ENCODE data around the gene EVI5L.

Gene EVI5L

DNA sequence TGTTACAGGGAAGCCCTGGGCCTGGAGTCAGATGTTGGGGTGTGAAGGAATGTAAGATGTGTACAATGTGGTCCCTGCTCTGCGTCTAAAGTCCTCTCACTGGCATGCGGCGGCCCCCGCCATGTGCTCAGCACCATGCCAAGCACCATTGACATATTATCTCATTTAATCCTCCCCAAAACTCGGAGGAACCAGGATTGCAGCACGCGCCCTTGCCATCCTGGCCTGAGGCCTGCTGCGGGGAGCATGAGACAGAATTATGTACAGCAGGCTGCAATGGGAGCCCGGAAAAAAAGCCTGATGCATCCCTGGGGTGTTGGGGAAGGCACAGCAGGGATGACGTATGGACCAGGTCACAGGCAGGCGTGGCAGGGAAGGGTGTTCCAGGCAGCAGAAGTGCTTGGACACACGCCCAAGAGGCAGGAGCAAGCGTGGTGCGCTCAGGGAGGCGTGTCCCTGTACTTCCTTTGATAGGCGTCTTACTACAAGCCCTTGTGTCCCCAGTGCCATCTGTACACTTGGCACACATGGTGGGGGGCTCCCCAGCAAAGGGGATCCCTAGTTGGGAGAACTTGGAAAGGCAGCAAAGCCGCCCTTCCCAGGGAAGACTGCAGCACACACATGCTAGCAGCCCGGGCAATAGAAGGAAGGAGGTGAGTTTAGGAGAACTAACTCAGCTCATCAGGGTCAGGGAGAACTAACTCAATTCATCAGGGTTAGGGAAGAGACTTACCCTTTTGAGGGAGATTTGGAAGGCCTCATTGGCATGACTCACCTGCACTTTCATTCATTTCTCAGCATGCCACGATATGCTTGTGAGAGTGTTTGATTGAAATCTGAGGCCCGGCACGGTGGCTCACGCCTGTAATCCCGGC lies 3.4 kb downstream of the EVI5L start:
- no peak overlapping the region for H3K27ac ChIP-seq
- no peaks in the 10 kb centered on the region for H3K27me3 ChIP-seq (ENCODE audit: insufficient read depth, low read depth, severe bottlenecking)
- H3K9me3 ChIP-seq (ENCODE audit: severe bottlenecking), result no peaks in the 10 kb centered on the region
- no peaks in the 10 kb centered on the region; the same call in 1 of the 2 replicates for H3K36me3 ChIP-seq
- no peak overlapping the region for H3K4me3 ChIP-seq (ENCODE audit: low read depth, low read length)
- DNase-seq, result no peak
- TF ChIP-seq, protein P1, sequence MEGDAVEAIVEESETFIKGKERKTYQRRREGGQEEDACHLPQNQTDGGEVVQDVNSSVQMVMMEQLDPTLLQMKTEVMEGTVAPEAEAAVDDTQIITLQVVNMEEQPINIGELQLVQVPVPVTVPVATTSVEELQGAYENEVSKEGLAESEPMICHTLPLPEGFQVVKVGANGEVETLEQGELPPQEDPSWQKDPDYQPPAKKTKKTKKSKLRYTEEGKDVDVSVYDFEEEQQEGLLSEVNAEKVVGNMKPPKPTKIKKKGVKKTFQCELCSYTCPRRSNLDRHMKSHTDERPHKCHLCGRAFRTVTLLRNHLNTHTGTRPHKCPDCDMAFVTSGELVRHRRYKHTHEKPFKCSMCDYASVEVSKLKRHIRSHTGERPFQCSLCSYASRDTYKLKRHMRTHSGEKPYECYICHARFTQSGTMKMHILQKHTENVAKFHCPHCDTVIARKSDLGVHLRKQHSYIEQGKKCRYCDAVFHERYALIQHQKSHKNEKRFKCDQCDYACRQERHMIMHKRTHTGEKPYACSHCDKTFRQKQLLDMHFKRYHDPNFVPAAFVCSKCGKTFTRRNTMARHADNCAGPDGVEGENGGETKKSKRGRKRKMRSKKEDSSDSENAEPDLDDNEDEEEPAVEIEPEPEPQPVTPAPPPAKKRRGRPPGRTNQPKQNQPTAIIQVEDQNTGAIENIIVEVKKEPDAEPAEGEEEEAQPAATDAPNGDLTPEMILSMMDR (IDR thresholded peaks at IDR 0.05; ENCODE audit: low read depth, low read length), result no peak

DNA sequence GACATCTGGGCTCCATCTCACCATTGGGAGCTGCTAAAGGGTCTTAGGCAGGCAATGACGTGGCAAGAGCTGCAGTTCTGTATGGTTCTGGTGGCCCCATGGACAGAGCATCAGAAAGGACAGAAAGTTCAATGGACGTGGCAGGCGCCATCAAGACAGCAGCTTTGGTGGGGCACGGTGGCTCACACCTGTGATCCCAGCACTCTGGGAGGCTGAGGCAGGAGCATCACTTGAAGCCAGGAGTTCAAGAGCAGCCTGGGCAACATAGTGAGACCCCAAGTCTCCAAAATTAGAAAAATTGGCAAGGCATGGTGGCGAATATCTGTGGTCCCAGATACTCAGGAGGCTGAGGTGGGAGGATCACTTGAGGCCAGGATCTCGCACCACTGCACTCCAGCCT lies 9.5 kb downstream of the EVI5L start:
- no peak for DNase-seq
- Histone ChIP-seq H3K27me3 (ENCODE audit: insufficient read depth, low read depth, severe bottlenecking) (no peaks in the 10 kb centered on the region), H3K4me3 (ENCODE audit: low read depth, low read length) (no peak overlapping the region), H3K27ac (no peak overlapping the region), H3K36me3 (no peaks in the 10 kb centered on the region), H3K9me3 (ENCODE audit: severe bottlenecking) (peaks cover 2% of the 10 kb centered on the region)
- TF ChIP-seq, protein P1 (IDR thresholded peaks at IDR 0.05; ENCODE audit: low read depth, low read length), result no peak

DNA sequence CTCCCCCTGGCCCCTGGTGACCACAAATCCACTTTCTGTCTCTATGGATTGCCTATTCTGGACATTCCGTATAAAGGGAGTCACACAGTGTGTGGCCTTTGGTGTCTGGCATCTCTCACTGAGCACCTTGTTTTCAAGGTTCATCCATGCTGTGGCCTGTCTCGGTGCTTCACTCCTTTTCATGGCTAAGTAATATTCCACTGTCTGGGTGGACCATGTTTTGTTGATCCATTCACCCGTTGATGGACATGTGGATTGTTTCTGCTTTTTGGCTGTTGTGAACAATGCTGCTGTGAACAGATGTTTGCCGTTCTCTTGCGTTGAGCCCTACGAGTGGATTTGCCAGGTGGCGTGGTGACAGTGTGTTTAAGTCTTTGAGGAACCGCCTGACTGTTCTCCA lies 10.6 kb downstream of the EVI5L start:
- no peak overlapping the region for H3K4me3 ChIP-seq (ENCODE audit: low read depth, low read length)
- no peaks in the 10 kb centered on the region for H3K27me3 ChIP-seq (ENCODE audit: insufficient read depth, low read depth, severe bottlenecking)
- TF ChIP-seq, protein P1 (IDR thresholded peaks at IDR 0.05; ENCODE audit: low read depth, low read length), result no peak
- no peak for DNase-seq
- H3K27ac ChIP-seq, result no peak overlapping the region
- no peaks in the 10 kb centered on the region for H3K36me3 ChIP-seq
- H3K9me3 ChIP-seq (ENCODE audit: severe bottlenecking), result peaks cover 2% of the 10 kb centered on the region

DNA sequence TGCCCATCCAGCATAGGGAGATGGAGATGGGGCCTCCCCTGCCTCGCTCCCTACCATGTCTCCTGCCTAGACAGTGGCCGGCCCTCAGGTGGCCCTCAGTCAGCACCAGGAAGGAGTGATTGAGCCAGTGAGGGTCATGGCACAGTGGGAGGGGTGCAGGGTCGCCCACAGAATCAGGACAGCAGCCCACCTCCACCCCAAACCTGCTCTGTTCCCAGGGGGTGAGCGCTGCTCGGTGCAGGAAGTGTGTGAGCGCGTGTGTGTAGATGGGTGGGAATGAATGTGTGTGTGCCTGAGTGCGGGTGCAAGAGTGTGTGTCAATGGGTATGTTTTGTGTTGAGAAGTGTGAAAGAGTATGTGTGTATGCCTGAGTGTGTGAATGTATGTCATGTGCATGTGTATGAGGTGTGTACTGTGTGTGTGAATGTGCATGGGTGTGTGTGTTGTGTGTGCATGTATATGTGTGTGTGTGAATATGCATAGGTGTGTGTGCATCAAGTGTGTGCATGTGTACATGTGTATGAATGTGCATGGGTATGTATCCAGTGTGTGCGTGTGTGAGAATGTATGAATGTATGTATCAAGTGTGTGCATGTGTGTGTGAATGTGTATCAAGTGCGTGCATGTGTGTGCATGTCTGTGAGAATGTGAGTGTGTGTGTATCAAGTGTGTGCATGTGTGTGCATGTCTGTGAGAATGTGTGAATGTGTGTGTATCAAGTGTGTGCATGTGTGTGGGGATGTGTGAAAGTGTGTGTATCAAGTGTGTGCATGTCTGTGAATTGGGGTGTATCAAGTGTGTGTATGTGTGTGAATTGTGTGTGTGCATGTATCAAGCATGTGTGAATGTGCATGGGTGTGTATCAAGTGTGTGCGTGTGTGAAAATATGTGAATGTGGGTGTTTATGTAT lies 12.0 kb downstream of the EVI5L start:
- peaks cover 2% of the 10 kb centered on the region for H3K9me3 ChIP-seq (ENCODE audit: severe bottlenecking)
- TF ChIP-seq, protein P1 (IDR thresholded peaks at IDR 0.05; ENCODE audit: low read depth, low read length), result no peak
- DNase-seq, result no peak
- no peaks in the 10 kb centered on the region for H3K36me3 ChIP-seq
- no peak overlapping the region for H3K4me3 ChIP-seq (ENCODE audit: low read depth, low read length)
- H3K27ac ChIP-seq, result no peak overlapping the region
- no peaks in the 10 kb centered on the region for H3K27me3 ChIP-seq (ENCODE audit: insufficient read depth, low read depth, severe bottlenecking)

DNA sequence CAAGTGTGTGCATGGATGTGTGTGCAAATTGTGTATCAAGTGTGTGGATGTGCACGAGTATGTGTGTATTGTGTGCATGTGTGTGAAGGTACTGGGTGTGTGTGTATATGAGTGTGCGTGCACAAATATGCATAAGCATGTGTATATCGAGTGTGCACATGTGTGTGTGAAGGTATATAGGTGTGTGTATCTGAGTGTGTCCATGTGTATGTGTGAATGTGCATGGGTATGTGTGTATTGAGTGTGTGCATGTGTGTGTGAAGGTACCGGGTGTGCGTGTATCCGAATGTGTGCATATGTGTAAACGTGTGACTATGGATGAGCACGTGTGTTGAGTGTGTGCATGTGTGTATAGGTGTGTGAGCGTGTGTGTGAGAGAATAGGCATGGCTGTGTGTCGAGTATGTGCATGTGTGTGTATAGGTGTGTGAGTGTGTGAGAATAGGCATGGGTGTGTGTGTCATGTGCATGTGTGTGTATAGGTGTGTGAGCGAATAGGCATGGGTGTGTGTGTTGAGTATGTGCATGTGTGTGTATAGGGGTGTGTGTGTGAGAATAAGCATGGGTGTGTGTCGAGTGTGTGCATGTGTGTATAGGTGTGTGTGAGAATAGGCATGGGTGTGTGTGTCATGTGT lies 12.8 kb downstream of the EVI5L start:
- Histone ChIP-seq H3K9me3 (ENCODE audit: severe bottlenecking) (peaks cover 2% of the 10 kb centered on the region), H3K27me3 (ENCODE audit: insufficient read depth, low read depth, severe bottlenecking) (no peaks in the 10 kb centered on the region), H3K27ac (no peak overlapping the region), H3K36me3 (no peaks in the 10 kb centered on the region), H3K4me3 (ENCODE audit: low read depth, low read length) (no peak overlapping the region)
- TF ChIP-seq, protein P1 (IDR thresholded peaks at IDR 0.05; ENCODE audit: low read depth, low read length), result no peak
- DNase-seq, result no peak

All from WERI-Rb-1 (cell line).